Endometrial microvascular endothelial cells (primary cell): ENCODE measurements around the gene C3. TPM values are rescaled to one million over a fixed set of nuclear protein-coding genes. Genes with fewer than 3 reads are reported as not detected.
"Not testable (repeated sequence)": the region's sequence is repeated elsewhere in the genome, so short reads cannot be mapped to it uniquely, and the experiment has no call there.

Experiments used
- in situ Hi-C: cut with HindIII; loops from 2 replicates; pipeline ENCODE4 v1.10.0; 2017; ENCODE audit warnings: low sequenced_read_pairs, low pct_unique_long_range_greater_than_20kb; ENCODE audit errors: inconsistent ontology term
- total RNA-seq: library from RNA; depleted of rRNA; stranded (reverse); fragments of >200 nt; gene quantifications from one replicate; pipeline ENCODE4 v1.2.3, GENCODE V29; 2015; ENCODE audit errors: inconsistent ontology term

The C3 gene
- total RNA-seq, 1 donor from 2014 or later: not detected

GRCh38 chr19:6679139-6679538, 41.3 kb downstream of the C3 start:
- in situ Hi-C loops: no loop called here

DNA sequence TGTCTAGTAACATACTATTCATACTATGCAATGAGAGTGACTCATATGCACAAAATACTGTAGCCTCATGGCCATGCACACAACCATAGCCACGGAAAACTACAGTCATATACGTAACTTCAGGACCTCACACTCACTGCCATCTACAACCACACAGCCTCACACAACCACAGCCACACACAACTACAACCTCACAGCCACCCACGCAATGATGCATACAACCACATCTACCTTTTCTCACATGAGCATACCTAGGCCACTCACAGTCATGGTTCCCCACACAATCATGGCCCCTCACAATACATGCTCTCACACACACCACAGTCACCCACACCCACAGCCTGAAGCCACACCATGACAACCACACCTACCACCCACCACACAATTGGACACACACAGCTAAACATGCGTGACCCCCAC, 41.8 kb downstream of the C3 start:
- in situ Hi-C loops: no loop called here

DNA sequence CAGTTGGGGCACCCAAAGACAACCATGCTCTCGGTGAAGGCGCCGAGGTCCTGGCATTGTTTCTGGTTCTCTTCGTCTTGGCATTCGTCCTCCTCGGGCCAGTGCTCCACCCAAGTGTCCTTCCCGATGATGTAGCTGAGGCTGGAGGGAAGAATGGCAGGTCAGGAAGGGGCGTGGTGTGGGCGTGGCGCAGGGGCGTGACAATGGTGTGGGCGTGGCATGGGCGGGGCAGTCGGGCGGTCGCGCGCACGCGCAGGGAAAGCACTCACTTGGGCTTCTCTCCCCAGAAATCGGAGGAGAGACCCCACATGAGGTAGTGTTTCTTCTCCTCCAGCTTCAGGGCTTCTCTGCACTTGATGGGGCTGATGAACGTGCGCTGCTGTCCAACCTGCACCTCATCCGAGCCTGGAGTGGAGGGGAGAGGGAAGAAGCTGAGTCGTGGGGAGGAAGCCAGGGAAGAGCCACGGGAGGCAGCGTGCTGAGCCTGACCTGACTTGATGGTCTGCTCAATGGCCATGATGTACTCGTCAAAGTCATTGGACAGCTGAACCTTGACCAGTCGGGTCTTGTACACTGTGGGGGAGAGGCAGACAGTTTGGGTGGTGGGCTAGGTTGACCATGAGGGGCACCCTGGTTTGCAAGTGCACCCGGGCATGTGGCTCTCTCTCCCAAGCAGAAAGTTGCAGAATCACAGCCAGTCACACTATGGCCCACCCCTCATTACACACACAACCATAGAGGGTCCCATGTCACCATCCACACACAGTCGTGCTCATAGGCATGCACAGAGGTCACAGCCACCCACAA, 42.4 kb downstream of the C3 start:
- in situ Hi-C loops: no loop called here

DNA sequence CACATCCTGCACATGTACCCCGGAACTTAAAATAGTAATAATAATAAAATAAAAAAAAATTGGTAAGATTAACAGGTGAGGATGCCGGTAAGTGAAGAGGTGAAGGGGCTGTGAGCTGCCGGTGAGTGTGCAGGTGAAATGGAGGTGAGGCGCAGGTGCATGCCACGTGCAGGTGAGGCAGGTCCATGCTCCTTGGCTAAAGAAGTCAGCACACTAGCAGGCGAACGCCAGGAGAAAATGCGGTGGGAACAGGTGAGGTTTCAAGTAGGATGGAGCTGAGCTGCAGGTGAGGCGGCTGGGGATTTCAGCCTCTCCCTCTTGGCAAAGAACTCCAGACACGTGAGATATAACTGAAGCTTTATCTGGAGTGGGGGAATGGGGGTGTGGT, 43.0 kb downstream of the C3 start:
- in situ Hi-C loops: no loop called here

DNA sequence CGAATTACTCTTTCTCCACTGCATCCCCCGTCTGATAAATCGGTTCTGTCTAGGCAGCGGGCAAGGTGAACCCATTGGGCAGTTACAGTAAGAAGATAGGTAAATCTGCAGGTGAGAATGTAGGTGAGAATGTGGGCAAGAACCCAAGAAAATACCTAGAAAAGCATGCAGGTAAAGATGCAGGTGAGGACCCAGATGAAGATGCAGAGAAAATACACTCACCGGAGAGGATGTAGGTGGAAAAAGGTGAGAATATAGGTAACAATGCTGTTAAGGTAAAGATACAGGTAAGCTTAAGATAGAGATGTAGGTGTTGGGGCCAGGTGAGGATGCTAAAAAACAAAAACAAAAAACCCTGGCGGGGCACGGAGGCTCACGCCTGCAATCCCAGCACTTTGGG, 44.2 kb downstream of the C3 start:
- in situ Hi-C loops: no loop called here

DNA sequence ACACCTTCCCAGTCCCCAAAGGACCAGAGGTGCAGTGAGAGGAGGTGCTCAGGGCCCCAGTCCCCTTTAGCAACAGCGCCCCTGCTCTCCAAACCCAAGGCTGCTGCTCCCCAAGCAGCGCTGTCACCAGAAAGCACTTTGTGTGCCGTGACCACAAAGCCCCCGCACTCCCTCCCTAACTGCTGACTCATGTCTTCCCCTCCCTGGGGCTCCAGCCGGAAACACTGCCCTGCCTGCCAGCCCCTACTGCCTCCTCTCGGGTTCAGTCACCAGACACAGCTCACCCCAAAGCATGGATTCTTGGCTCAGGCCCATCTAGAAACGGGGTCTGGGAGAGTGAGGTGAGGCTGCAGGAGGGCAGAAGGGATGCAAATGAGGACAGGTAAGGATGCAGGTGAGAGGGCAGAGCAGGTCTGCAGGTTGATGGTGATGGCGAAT, 45.6 kb downstream of the C3 start:
- in situ Hi-C loops: no loop called here

DNA sequence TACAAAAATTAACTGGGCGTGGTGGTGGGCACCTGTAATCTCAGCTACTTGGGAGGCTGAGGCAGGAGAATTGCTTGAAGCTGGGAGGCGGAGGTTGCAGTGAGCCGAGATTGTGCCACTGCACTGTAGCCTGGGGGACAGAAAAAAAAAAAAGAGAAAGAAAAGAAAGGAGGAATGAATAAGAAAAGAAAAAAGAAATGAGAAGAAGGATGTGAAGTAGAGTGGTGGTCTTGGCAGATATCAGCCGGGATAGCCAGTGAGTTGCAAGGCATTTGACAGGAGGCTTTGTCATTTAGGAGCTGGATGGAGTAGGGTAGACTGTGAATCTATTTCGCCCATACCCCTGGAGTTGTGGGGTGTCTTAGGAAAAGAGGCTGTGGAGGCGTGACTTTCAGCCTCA, 46.0 kb downstream of the C3 start:
- in situ Hi-C loops: not testable (repeated sequence)

GRCh38 chr19:6672693-6673290, 47.7 kb downstream of the C3 start:
- in situ Hi-C loops: no loop called here

DNA sequence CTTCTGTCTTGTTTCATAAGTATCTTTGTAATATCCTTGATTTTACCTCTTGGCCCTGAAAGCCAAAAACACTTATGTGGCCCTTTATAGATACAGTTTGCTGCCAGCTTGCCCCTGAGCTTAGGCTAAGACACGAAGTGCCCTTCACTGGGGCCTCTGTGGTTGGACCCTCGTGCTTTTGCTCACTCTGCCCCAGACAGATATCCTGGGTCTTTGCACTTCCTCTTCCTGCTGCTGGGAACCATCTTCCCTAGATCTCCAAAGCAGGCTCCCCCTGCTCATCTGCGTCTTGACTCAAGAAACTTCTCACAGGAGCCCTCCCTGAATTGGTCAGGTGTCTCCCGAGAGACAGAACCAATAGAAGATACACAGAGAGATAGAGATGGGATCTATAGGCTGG, 48.5 kb downstream of the C3 start:
- in situ Hi-C loops: no loop called here

- in situ Hi-C loops: no loop called here
These were observed 51.8 kb downstream of the C3 start for GRCh38 chr19:6668691-6669090.

DNA sequence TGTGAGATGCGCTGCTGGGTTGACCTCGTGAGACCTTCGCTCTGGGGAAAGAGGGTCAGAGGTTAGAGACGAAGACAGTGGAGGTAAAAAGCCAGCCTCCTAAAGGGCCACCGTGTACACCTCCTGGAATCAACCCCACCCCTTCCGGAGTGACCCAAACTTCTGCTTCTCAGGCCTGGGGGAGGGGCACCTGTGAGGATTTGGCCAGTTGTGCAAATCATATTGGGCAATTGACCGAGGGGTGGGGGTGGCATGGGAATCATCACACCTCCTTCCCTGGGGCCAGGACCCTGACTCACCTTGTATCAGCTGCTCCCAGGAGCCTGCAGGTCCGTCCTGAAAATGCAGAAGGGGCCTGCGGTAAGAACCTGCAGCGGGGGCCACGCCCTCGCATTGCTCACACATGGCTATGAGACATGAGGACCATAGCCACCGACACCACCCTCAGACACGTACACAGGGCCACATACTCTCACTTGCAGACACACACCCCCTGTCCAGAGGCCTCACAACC, 53.3 kb downstream of the C3 start:
- in situ Hi-C loops: no loop called here

DNA sequence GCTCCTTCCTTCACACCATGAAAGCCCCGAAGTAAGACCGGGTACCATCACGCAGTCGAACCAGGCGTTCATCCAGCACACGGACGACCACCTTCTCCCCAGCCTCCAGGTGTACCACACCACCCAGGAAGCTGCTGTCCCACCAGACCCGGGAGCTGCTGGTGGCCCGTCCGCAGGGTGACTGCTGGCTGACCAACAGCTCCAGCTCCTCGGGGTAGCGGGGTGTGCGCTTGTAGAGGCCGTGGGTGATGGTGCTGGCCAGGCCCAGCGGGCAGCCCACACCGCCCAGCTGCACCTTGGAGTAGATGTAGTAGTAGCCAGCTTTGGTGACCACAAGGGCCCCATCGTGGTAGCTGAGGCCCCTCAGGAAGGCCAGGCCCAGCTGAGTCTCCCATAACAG, 55.5 kb downstream of the C3 start:
- in situ Hi-C loops: no loop called here

DNA sequence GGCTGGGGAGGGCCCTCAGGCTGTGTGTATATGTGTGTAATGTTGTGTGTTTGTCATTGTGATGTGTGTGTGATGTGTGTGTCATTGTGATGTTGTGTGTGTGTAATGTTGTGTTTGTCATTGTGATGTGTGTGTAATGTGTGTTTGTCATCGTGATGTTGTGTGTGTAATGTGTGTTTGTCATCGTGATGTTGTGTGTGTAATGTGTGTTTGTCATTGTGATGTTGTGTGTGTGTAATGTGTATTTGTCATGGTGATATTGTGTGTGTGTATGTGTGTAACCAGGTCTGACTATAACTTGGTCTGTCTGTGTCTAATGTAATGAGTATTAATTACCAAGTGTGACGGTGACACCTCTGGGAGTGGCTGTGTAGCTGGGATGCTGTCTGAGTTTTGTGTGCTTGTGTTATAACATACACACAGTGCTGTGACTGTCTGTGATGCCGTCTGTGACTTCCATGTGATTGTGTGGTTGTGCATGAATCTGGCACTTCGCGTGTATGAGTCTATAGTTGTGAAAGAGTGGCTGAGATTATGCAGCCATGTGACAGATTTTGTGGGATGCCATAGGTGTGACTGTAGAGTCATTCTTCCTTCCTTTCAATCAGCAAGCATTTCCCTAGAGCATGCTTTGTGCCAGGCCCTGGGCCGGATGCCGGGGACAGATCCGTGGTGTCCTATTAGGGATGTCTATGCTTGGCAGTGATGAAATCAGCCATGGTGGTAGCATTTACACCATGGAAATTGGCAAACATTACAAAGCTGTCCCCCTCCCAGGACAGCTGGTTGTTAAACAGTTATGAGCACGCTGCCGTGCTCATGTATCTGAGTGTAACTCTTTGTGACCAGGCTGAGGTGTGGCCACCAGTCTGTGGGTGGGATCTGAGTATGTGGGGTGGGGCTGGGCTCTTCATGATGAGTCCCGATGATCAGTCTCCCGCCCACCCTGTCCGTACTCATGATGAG, 56.9 kb downstream of the C3 start:
- in situ Hi-C loops: no loop called here

DNA sequence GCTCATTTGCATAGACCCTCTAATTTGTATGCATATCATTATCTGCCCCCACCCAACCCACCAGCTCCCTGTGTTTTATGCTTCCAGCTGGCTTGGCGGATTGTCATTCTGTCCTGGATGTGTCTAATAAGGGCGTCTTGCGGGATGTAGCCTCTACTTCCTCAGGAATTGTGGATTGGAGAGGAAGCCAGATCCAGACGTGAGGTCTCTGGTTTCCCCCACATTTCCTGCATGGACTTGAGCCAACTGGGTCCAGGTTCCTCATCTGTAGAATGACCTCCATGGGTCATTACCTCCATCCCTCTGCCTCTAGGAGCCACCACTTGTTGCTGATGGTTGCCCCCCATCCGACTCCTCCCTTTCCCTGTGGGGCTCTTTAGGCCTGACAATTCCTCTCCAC, 57.7 kb downstream of the C3 start:
- in situ Hi-C loops: no loop called here

DNA sequence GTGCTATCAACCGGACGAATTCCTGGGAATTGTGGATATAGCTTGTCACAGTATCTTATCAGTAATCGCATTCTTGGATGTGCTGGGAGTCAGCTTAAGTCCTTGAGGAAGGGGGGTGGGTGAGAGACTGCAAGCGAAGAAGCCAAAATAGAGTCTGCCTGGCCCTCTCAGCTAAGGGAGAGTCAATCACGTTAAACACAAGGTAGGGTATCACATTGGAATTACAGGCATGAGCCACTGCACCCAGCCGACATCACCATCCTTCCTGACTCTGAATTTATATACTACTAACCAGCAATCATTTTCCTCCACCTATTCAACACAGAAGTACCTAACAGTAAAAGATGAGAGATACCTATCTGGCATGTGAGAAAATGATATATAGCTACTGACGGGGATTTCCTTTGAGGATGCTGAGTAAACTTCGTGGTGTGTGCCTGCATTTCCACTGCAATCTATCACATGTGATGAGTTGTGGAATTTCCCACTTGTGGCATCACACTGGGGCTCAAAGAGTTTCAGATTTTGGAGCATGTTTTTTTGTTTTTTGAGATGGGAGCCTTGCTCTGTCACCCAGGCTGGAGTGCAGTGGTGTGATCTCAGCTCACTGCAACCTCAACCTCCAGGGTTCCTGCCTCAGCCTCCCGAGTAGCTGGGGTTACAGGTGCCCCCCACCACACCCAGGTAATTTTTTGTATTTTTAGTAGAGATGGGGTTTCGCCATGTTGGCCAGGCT, 58.8 kb downstream of the C3 start:
- in situ Hi-C loops: not testable (repeated sequence)

DNA sequence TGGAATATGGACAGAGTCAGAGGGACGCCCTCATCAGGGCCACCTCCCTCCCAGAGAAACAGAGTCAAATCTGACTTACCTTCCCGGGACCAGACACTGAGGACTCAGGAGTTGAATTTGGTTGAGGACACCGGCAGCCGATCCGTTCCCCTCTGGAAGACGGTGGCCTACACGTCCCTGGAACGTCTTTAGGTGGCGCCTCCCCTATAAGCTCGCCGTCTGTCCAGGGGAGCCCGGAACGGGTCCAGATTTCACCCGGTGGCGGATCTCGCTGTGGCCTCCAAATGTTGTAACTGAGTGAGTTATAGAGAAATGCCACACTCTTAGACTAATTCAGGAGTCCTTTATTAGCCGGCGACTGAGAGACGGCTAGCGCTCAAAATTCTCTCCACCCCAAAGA, 59.5 kb downstream of the C3 start:
- in situ Hi-C loops: no loop called here

GRCh38 chr19:6656390-6656789, 64.1 kb downstream of the C3 start:
- in situ Hi-C loops: not testable (repeated sequence)

DNA sequence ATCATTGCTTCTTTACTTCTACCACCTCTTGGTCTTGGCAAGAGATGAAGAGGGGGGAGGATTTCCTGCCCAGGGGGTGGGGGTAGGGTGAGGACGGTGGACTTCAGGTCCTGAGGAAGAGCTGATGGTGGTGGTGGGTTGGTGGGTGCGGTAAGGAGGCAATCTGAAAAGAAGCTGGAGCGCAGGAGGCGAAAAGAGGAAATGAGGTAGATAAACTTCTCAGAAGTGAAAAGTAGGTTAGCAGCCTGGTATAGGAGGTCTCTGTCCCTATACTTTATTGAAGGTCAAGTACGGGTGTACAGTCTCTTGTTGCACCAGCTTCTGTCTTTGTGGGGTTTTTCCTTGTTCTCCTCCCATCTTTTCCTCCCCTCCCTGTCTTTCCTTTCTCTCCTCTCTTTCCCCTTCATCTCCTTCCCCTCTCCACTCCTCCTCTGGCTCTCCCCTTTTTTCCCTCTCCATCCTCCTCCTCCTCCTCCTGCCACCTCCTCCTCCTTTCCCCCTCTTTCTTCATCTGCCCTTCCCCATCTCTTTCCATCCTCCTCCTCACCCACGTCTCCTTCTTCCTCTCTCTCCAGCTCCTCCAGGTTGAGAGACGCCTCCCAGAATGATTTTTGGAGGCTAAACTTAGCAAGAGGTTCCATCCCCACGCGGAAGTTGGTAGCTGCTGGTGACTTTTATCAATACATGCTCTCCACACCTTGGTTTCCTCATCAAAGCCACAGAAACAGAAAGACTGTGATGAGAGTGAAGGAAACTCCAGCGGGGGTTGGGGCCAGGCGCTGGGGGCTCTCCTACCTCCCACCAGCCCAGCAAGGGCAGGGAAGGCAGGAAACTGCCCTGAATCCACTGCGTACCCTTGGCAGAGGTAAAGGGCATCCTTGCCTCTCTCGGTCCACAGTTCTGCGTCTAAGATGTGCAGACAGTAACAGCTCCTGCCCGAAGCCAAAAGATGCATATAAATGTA, 65.8 kb downstream of the C3 start:
- in situ Hi-C loops: no loop called here
